GM19240 (cell line): ENCODE data around the gene RPL37.
"Not testable (repeated sequence)": the region's sequence is repeated elsewhere in the genome, so short reads cannot be mapped to it uniquely, and the experiment has no call there.

Experiments used
- DNase-seq: peaks from one replicate; pipeline ENCODE4 v3.0.0; 2011; ENCODE audit warnings: low spot score; ENCODE audit not compliant: insufficient read length

Gene RPL37

GRCh38 chr5:40797273-40798011 lies 37.6 kb downstream of the RPL37 start:
- no peak for DNase-seq

GRCh38 chr5:40796487-40796889 lies 38.5 kb downstream of the RPL37 start:
- no peak for DNase-seq

- DNase-seq: not testable (repeated sequence)
Observed at GRCh38 chr5:40794877-40795276, 40.1 kb downstream of the RPL37 start.

- not testable (repeated sequence) for DNase-seq
Observed at GRCh38 chr5:40794340-40794739, 40.7 kb downstream of the RPL37 start.

GRCh38 chr5:40792691-40793090 lies 42.3 kb downstream of the RPL37 start:
- not testable (repeated sequence) for DNase-seq

GRCh38 chr5:40791715-40792139 lies 43.3 kb downstream of the RPL37 start:
- DNase-seq: no peak

DNA sequence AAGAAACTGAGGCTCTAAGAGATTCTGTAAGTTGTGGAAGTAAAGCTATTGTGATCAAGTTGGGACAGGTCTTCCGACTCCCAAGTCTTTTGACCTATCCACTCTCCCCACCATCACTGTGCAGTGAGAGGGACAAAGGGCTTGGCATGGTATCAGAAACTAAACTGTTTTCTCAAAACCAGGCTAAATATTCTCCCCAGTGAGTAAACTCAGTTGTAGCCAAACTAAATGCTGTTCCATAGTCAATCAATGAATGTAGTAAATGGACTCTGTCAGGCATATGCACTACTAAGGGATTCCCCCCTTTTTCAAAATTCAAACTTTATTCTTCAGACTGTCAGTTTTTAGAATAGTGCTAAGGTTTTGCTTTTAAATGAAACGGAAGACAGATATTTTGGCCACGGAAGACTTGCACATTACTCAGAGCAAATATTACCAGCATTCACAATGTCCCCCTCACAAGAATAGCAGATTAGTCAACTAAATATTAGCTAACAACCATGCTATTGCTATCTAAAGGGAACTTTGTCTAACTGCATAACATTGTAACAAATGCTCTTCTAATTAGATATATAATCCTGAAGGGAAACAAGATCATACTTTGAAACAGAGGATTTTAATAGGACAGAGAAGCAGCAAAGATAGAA lies 44.0 kb downstream of the RPL37 start:
- no peak for DNase-seq

DNA sequence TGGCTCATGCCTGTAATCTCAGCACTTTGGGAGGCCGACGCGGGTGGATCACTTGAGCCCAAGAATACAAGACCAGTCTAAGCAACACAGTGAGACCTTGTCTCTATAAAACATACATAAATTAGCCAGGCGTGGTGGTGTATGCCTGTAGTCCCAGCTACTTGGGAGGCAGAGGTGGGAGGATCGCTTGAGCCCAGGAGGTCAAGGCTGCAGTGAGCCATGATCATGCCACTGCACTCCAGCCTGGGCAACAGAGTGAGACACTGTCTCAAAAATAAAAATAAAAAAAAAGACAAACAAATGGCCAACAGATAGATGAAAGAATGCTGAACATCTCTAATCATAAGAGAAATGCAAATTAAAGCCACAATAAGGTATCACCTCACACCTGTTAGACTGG lies 46.1 kb downstream of the RPL37 start:
- DNase-seq: not testable (repeated sequence)

DNA sequence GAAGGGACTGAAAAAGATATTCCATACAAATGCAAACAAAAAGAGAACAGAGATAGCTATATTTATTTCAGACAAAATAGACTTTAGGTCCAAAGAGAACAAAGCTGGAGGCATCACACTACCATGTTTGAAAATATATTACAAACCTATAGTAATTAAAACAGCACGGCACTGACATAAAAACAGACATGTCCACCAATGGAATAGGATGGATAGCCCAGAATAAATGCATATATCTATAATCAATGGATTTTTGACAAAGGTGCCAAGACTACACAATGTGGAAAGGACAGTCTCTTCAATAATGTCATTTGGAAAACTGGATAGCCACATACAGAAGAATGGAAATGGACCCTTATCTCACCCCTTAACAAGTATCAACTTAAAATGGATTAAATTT lies 47.0 kb downstream of the RPL37 start:
- no peak for DNase-seq

DNA sequence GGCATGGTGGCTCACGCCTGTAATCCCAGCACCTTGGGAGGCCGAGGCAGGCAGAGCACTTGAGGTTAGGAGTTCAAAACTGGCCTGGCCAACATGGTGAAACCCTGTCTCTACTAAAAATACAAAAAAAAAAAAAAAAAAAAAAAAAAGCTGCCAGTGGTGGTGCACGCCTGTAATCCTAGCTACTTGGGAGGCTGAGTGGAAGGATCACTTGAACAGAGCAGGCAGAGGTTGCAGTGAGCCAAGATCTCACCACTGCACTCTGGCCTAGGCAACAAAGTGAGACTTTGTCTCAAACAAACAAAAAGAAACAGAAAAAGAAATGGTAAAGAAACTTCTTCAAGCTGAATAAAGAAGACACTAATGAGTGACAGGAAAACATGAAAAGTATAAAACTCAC lies 48.4 kb downstream of the RPL37 start:
- not testable (repeated sequence) for DNase-seq

- no peak for DNase-seq
Observed at GRCh38 chr5:40784916-40785315, 50.1 kb downstream of the RPL37 start.

DNA sequence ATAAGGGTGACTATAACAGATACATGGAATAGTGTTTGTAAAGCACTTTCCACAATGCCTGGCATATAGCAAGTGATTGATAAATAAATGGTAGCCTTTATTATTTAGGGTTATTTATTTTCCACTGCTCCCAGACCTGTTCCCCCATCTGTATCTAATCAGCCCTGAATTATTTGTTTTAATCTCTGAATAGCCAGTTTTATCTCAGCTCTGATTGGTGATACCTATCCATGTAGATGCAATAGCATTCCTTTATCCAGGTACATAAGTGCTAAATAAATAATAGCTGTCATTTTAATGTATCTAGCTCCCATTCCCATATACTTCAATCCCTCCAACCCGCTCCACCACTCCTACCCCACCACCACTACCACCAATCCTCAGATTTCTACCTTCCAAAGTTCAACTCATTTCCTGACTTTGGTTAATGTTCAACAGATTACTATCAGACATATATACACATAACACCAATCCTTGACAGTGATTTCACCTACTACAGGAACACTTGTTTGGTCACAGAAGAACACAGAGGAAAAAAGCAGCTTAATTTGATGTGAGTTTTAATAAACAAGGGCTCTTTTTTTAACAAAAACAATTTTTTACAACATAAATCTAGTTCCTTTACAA lies 50.9 kb downstream of the RPL37 start:
- no peak for DNase-seq

DNA sequence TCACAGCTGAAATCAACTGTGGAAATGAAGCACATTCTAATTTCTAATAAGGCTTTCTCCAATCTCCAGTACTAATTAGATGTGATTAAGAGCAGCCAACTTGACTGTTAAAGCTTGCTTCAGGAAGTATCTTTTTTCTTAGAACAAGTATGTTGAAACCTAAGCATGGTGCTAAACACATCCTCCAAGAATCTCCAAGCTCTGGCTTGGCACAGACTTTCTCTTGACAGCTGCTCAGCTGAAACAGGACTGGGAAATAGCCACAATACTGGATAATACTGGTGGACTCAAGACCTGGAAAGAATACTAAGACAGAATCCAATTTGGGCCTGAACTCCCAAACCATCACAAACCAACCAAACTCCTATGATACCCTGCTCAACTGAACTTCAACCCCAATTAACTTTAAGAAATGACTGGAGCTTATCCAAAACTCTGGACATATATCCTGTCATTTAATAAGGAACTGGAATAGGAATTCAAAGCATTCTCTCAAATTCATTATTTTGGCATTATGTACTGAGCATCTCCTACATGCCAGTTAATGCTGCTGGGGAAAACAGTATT lies 53.1 kb downstream of the RPL37 start:
- no peak for DNase-seq

DNA sequence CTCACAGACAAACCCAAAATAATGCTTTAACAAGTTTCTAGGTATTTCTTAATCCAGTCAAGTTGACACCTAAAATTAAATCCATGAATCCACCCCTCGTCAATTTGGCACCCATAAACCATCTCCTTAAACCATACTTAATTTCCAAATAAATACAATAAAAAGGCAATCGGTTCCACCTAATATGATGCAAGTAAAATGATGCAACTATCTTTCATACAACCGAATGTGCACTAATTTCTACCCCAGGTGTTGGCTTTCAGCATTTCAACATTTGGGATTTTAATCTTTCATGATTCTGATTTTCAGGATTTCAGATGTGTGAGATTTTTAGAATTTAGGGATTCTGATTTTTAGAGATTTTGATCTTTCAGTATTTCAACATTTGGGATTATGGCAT lies 54.2 kb downstream of the RPL37 start:
- DNase-seq: no peak

DNA sequence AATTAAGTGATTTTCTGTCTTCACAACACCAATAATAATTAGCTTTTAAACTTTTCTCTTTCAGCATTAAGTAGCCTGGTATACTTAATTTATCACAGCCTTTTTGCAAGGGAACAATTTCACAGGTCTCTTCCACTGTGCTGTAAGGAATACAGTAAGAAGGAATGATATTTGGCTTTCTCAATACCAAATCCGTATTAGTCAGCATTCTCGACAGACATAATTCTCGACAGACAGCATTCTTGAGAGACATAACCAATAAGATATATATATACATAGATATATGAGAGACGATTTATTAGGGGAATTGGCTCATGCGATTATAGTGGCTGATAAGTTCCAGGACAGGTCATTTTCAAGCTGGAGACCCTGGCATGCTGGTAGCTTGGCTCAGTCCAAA lies 54.8 kb downstream of the RPL37 start:
- no peak for DNase-seq

GRCh38 chr5:40779561-40779960 lies 55.5 kb downstream of the RPL37 start:
- DNase-seq: no peak

DNA sequence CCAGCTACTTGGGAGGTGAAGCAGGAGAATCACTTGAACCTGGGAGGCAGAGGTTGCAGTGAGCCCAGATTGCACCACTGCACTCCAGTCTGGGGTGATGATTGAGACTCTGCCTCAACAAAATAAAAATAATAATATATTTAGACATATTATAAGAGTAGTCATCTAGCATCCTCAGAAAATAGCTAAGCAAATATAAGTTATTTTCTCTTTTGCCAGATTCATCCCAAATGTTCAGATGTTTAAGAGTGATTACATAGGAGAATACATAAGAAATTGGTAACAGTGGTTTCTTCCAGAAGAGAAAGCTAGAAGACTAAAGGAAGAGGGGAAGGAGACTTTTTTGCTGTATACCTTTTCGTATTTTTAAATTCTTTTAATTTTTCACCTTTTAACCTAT lies 56.9 kb downstream of the RPL37 start:
- DNase-seq: no peak

DNA sequence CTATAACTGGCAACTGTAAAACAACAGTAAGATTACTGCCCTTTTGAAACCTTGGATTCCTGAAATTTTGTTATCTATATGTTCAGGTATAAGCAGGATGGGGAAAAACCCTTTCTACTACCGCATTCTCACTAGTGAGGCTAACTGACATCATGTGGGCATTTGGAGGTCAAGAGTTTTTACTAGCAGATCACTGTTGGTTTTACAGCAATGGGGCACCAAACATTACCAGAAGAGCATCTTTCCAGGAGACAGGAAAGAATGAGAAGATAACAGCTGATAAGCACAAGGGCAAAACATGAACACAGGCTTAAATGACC lies 58.4 kb downstream of the RPL37 start:
- DNase-seq: no peak

GRCh38 chr5:40775846-40776657 lies 59.0 kb downstream of the RPL37 start:
- no peak for DNase-seq
